Dermis blood vessel endothelial cell (primary cell): ENCODE results near the gene RNF114. TPM values are rescaled to one million over a fixed set of nuclear protein-coding genes. Genes with fewer than 3 reads are reported as not detected.
"Not testable (repeated sequence)": the region's sequence is repeated elsewhere in the genome, so short reads cannot be mapped to it uniquely, and the experiment has no call there.

ENCODE experiments used
- DNase-seq: peaks from one replicate; pipeline ENCODE4 v3.0.0; 2010
- total RNA-seq: library from RNA; depleted of rRNA; stranded (reverse); fragments of >200 nt; gene quantifications from 2 replicates; pipeline ENCODE4 v1.2.3, GENCODE V29; 2014

Gene RNF114
- total RNA-seq, 1 donor from 2014 or later = 169 TPM

GRCh38 chr20:49965781-49966305, 29.6 kb downstream of the RNF114 start:
- DNase-seq = no peak

DNA sequence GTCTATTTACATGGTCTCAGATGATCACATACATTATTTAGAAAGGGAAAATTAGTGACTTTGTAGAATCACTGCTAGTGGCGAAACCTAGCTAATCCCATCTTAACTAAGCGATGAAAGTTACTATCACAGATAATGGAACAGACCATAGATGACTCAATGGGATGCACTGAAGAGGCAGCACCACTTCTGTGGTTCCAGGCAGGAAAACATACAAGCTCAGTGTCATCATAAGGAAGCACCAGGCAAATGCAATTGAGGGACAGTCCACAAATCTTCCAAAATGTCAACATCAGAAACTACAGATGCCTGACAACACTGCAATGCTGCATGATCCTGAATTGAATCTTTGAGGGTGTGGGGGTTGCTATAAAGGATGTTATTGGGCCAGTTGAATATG, 30.7 kb downstream of the RNF114 start:
- no peak for DNase-seq

DNA sequence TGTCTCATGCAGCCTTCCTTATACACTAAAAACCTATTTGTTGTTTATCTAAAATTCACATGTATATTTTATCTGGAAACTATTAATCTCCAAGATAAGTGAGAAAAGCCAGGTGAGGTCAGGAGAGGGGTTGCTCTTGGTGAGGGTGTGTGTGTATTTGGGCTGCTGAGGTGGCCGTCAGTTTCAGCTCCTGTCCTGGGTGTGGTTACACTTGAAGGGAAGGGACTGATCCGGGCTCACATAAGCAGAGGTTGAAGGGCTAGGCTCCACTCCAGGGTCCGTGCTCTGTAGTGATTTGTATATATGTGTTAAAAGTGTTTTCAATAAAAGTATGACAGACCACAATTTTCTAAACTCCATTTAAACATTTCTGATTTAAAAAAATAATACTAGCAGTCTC, 33.0 kb downstream of the RNF114 start:
- no peak for DNase-seq

GRCh38 chr20:49969946-49970345, 33.7 kb downstream of the RNF114 start:
- DNase-seq = no peak

DNA sequence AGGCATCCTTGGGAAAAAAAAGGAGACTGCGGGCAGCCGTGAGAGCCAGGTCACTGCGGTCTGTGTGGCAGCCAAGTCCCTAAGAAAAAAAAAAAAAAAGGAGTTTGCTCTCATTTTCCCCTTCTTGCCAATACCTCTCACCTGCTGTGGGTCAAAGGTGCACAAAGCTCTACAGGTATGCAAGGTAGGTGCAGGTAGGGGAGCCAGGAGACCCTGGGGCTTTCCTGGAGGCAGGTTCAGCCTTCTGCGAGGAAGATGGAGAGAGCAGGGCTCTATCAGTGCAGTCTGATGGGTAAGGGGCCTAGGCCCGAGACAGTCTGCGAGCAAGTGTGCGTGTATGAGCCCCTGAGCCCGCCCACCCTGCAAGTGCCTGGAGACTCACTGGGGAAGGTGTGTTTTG, 34.3 kb downstream of the RNF114 start:
- no peak for DNase-seq

- DNase-seq = no peak
Measured at GRCh38 chr20:49973981-49974380, 37.8 kb downstream of the RNF114 start.

GRCh38 chr20:49976542-49976941, 40.3 kb downstream of the RNF114 start:
- DNase-seq = peak; percentile 31

GRCh38 chr20:49977740-49978139, 41.5 kb downstream of the RNF114 start:
- DNase-seq = not testable (repeated sequence)

DNA sequence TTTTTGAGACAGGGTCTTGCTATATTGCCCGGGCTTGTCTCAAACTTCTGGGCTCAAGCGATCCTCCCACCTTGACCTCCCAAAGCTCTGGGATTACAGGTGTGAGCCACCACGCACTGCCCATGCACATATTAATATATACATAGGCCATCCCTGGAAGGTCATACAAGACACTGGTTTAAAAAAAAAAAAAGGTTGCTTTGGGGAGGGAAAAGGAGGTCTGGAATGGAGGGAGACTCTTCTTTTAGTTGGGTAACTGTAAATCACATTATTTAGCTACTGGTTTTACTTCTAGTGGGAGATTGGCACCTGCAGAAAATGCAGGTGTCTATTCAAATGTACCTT, 42.5 kb downstream of the RNF114 start:
- DNase-seq = no peak

- peak; percentile 72 for DNase-seq
Measured at GRCh38 chr20:49979030-49979832, 43.0 kb downstream of the RNF114 start.

- no peak for DNase-seq
Measured at GRCh38 chr20:49980140-49981008, 44.2 kb downstream of the RNF114 start.

DNA sequence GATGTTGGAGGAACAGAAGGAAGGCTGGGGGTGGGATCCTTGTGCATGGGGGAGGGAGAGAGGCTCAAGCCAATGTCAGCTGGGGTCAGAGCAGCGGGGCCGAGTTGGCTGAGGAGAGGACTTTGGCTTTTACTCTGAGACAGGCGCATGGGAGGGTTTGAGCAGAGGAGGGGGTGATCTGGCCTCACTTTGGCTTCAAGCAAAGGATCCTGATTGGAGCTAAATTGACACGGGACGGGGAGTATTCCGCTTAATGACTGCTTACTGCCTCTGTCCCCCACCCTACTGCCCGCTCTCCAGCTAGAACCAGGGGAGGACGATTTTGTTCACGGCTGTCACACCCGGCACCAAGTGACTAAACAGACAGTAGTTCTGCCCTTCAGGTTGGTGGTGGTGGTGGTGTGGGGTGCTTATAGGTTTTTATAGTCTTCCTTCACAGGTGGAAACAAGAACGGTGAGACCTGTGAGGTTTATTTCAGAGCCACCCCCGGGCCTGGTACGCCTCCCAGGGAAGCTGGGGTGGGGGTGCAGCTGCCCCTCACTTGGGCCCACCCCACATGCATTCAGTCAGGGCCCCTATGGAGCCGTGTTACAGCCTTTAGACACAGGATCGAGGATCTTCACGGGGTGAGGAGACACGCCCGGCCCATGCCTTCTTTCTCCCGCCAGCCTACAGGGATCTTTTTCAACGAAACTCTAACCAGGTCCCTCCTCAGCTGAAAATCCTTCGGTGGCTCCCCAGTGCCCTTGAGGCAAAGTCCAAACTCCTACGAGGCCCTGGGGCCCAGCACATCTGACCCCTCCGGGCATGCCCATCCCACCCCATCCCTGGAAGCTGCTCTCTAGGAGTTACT, 45.2 kb downstream of the RNF114 start:
- no peak for DNase-seq

- no peak for DNase-seq
Measured at GRCh38 chr20:49982072-49982345, 45.8 kb downstream of the RNF114 start.

DNA sequence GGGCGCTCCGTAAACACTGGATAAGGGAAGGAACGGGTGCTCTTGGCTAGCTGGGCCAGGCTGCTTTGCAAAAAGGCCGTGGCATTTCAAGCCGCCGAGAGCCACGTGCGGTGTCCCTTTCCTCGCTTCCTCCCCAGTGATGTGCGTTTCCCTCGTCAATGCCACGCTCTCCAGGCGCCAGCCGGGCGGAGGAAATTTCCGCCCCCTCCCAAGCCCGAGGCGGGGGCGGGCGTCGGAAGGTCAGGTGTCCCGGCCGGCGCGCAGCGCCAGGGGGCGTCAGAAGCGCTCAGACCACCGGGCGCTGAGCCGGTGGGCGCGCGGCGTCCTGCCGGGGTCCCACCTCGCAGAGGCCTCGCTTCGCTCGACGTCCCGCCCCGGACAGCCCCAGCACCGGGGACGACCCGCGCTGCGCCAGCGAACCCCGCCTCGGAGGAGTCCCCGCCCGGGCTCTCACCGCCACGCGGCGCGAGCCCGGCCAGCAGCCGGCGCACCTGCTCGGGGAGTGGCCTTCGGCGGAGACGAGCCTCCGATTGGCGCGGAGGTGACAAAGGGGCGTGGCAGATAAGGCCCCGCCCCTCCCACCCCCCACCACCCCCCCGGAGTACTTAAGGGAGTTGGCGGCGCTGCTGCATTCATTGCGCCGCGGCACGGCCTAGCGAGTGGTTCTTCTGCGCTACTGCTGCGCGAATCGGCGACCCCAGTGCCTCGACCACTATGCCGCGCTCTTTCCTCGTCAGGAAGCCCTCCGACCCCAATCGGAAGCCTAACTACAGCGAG, 46.3 kb downstream of the RNF114 start, which contains the start of gene SNAI1:
SNAI1 (plus strand) TSS at position 635 of the 777 bp plus-strand sequence; CDS start at position 715, 80 bp downstream.
- DNase-seq = peak; percentile 92

- DNase-seq = no peak
Measured at GRCh38 chr20:49983123-49983847, 47.1 kb downstream of the RNF114 start.

GRCh38 chr20:49983848-49984408, 47.7 kb downstream of the RNF114 start:
- DNase-seq = peak; percentile 38

GRCh38 chr20:49984426-49985153, 48.4 kb downstream of the RNF114 start:
- DNase-seq = no peak

DNA sequence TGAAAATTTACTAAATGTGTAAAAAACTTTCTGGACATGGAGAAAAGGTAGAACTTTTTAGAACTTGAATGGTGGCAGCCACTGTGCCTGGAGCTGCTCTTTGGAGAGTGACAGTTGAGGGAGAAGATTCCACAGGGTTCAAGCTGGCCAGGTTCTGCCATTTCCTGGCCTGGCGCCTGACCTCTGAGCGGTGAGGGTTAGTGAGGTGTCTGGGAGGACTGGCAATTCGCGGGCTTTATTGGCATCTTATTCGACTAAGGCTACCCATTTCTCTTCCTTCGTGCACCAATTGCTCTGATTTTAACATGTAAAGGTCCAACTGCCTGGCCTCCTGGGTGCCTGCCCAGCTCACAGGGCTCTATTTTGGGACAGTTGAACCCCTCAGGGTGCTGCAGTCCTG, 49.0 kb downstream of the RNF114 start:
- no peak for DNase-seq

DNA sequence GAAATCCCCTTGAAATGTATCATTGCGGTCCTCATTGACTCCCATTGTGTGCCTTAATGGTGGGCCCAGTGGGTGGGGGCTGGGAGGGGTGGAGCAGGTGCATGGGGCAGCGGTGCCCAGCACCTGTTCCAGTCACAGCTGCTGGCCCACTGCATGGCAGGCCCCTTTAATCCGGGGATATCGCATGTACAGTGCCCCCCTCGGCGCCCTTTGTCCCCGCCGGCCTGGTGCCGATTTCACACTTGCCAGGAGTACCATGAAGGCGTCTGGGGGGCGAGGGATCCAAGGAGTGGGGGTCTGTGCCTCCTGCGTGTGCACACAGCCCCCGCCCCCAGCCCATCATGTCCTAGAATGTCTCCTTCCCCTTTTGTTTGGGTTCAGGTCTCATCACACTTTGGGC, 49.4 kb downstream of the RNF114 start:
- DNase-seq = no peak

DNA sequence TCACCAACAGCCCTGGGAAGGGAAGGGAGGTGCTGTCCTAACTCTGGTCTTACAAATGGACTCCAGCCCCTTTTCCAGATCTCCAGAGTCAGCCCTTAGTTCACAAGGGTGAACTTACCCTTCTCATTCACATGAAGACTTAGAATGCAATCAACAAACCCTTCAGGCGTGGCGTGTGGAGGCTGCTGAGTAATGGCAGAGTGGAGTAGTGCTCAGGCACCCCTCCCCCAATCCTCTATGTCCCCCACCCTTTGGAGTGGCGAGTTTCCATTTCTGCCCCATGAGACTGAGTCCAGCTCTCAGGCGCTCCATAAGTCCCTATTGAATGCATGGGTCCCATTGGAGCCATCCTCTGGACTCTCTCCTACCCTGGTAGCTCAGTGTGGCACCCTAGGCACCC, 49.9 kb downstream of the RNF114 start:
- DNase-seq = no peak
